Stimulated activated naive B cell treated with anti-CD40 and anti-IgM and Interleukin-4, amounts not matched to agents 10 μg/mL and 1 μg/mL and 100 μg/mL, for 72 hours (primary cell): ENCODE data around the gene ELP5.

ENCODE experiments used
- ATAC-seq, 2 donors: fragments of 150-1000 bp; cut with Tn5 transposase; replicated peaks; 2 replicates each; pipeline ENCODE4 v1.10.0; 2021; ENCODE audit warnings: moderate library complexity in 1 of 2
- DNase-seq: peaks from one replicate; pipeline ENCODE4 v3.0.0; 2021
- H3K27ac Mint-ChIP-seq: one replicate; pipeline ENCODE4 v1.8.0; 2022; ENCODE audit warnings: mild to moderate bottlenecking, mixed read lengths
- H3K27me3 Mint-ChIP-seq, 2 donors: one replicate each; pipeline ENCODE4 v1.8.0; 2022; ENCODE audit warnings: mixed read lengths in 2 of 2
- H3K36me3 Mint-ChIP-seq, 2 donors: one replicate each; pipeline ENCODE4 v1.8.0; 2022; ENCODE audit warnings: mixed read lengths in 2 of 2, mild to moderate bottlenecking in 1 of 2
- H3K4me1 Mint-ChIP-seq, 2 donors: one replicate each; pipeline ENCODE4 v1.8.0; 2022; ENCODE audit warnings: mixed read lengths in 2 of 2, mild to moderate bottlenecking in 1 of 2
- H3K4me3 Mint-ChIP-seq, 2 donors: one replicate each; pipeline ENCODE4 v1.8.0; 2022; ENCODE audit warnings: mild to moderate bottlenecking in 2 of 2, mixed read lengths in 2 of 2, moderate library complexity in 1 of 2
- H3K9me3 Mint-ChIP-seq, 2 donors: one replicate each; pipeline ENCODE4 v1.8.0; 2022; ENCODE audit warnings: mixed read lengths in 2 of 2, mild to moderate bottlenecking in 1 of 2

ELP5 gene

DNA sequence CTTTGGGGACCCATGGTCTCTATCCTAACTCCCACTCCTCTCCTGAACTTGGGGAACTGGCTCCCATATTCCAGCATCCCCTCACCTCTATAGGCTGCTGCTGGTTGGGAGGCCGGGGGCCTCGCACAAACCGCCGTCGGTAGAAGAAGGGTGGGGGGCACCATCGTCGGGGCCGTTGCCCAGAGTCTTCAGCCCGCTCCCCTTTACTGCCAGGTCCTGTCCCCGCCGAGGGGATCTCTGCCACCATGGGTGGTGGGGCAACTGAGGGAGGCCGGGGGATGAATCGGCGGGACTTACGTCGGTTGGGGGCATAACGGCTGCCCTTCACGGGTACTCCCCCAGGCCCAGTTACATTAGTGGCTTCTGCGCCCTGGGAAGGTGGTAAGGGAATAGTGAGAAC, 38.2 kb downstream of the ELP5 start:
- Mint-ChIP-seq H3K4me3 (no peak overlapping the region), H3K4me1 (peaks cover 5% of the 10 kb centered on the region in 2 donors), H3K36me3 (no peaks in the 10 kb centered on the region), H3K9me3 (no peaks in the 10 kb centered on the region), H3K27ac (no peak overlapping the region), H3K27me3 (peaks cover 54 to 74% of the 10 kb centered on the region in 2 donors)
- DNase-seq = no peak
- no peak for ATAC-seq

GRCh38 chr17:7290685-7291084, 38.7 kb downstream of the ELP5 start:
- H3K36me3 Mint-ChIP-seq = no peaks in the 10 kb centered on the region
- ATAC-seq = no peak
- no peak overlapping the region for H3K4me3 Mint-ChIP-seq
- H3K27ac Mint-ChIP-seq = no peak overlapping the region
- no peak for DNase-seq
- peaks cover 8 to 11% of the 10 kb centered on the region in 2 donors for H3K4me1 Mint-ChIP-seq
- no peaks in the 10 kb centered on the region for H3K9me3 Mint-ChIP-seq
- peaks cover 55 to 74% of the 10 kb centered on the region in 2 donors for H3K27me3 Mint-ChIP-seq

- Mint-ChIP-seq H3K4me3 (no peak overlapping the region), H3K4me1 (peaks cover 16 to 23% of the 10 kb centered on the region in 2 donors), H3K27ac (no peak overlapping the region), H3K27me3 (peaks cover 52 to 72% of the 10 kb centered on the region in 2 donors), H3K36me3 (no peaks in the 10 kb centered on the region), H3K9me3 (no peaks in the 10 kb centered on the region)
- DNase-seq = no peak
- no peak for ATAC-seq
Measured at GRCh38 chr17:7292194-7292593, 40.2 kb downstream of the ELP5 start.

- H3K36me3 Mint-ChIP-seq = no peaks in the 10 kb centered on the region
- ATAC-seq (no peak), DNase-seq (no peak)
- no peaks in the 10 kb centered on the region for H3K9me3 Mint-ChIP-seq
- peaks cover 52 to 70% of the 10 kb centered on the region in 2 donors for H3K27me3 Mint-ChIP-seq
- no peak overlapping the region for H3K27ac Mint-ChIP-seq
- no peak overlapping the region for H3K4me3 Mint-ChIP-seq
- H3K4me1 Mint-ChIP-seq = peaks cover 16 to 23% of the 10 kb centered on the region in 2 donors
Measured at GRCh38 chr17:7292729-7293128, 40.7 kb downstream of the ELP5 start.

DNA sequence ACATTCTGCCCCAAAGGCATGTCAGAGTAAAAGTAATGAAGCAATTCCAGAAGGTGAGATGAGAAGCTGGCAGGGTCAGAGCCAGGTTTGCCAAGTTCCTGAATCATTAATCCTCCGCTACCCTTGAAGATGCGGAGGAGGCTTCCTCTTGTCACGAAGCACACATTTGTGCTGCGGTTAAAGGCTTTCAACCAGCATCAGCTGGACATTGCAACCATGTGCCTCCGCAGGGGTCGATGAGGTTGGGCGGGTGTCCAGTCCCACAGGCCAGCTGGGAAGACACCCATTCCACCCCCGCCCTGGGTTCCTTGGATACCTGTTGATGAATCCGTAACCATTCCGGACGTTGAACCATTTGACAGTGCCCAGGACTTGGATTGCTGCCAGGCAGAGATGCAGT, 41.1 kb downstream of the ELP5 start:
- H3K27me3 Mint-ChIP-seq = peaks cover 48 to 66% of the 10 kb centered on the region in 2 donors
- peaks cover 16 to 23% of the 10 kb centered on the region in 2 donors for H3K4me1 Mint-ChIP-seq
- no peaks in the 10 kb centered on the region for H3K9me3 Mint-ChIP-seq
- DNase-seq = no peak
- H3K36me3 Mint-ChIP-seq = no peaks in the 10 kb centered on the region
- H3K27ac Mint-ChIP-seq = no peak overlapping the region
- ATAC-seq = no peak
- no peak overlapping the region for H3K4me3 Mint-ChIP-seq

GRCh38 chr17:7293816-7294613, 42.0 kb downstream of the ELP5 start:
- Mint-ChIP-seq H3K9me3 (no peaks in the 10 kb centered on the region), H3K4me1 (peaks cover 16 to 23% of the 10 kb centered on the region in 2 donors), H3K36me3 (no peaks in the 10 kb centered on the region), H3K27ac (no peak overlapping the region), H3K4me3 (peak overlapping the region in 1 of 2 donors; percentile 79), H3K27me3 (peaks cover 43 to 61% of the 10 kb centered on the region in 2 donors)
- no peak for ATAC-seq
- DNase-seq = no peak

DNA sequence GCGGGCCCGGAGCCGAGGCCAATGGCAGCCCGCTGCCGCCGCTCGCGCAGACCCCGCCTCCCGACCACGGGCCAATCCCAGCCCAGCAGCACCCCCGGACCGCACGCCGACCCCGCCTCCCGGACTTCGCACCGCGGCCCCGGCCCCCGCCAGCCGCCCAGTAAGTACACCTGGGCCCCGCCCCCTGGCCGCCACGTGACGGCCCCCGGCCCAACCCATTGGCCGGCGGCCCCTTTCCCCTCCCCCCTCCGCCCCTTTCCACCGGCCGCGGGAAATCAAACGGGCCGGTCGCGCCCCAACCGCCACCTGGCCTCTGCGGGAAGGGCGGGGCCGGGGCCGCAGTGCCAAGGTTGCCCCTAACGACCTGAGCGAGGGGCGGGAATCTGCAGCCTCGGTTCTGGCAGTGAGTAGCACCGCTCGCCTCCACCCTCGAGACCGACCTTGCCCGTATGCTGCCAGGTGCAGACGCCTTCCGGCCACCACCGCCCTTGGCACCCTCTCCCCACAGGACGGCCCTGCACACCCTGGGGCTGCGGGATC, 42.7 kb downstream of the ELP5 start, which contains the start of gene YBX2:
Gene YBX2, minus strand, starts transcription at position 26 of the 540 bp plus-strand sequence. CDS start 139 bp downstream, outside the sequence.
- H3K9me3 Mint-ChIP-seq = no peaks in the 10 kb centered on the region
- H3K36me3 Mint-ChIP-seq = no peaks in the 10 kb centered on the region
- peaks cover 43 to 61% of the 10 kb centered on the region in 2 donors for H3K27me3 Mint-ChIP-seq
- peak within 1 kb of the TSS; percentile 76 to 79 for H3K4me3 Mint-ChIP-seq
- DNase-seq (no peak), ATAC-seq (peak; percentile 60 to 67)
- H3K27ac Mint-ChIP-seq = peak within 1 kb of the TSS; percentile 73
- peaks cover 16 to 23% of the 10 kb centered on the region in 2 donors for H3K4me1 Mint-ChIP-seq

- H3K4me3 Mint-ChIP-seq = peak overlapping the region; percentile 76 to 79
- DNase-seq (no peak), ATAC-seq (peak in 1 of 2 donors; percentile 41)
- H3K4me1 Mint-ChIP-seq = peaks cover 16 to 23% of the 10 kb centered on the region in 2 donors
- H3K36me3 Mint-ChIP-seq = no peaks in the 10 kb centered on the region
- peak overlapping the region; percentile 73 for H3K27ac Mint-ChIP-seq
- peaks cover 43 to 62% of the 10 kb centered on the region in 2 donors for H3K27me3 Mint-ChIP-seq
- no peaks in the 10 kb centered on the region for H3K9me3 Mint-ChIP-seq
Measured at GRCh38 chr17:7295230-7296180, 43.5 kb downstream of the ELP5 start.

DNA sequence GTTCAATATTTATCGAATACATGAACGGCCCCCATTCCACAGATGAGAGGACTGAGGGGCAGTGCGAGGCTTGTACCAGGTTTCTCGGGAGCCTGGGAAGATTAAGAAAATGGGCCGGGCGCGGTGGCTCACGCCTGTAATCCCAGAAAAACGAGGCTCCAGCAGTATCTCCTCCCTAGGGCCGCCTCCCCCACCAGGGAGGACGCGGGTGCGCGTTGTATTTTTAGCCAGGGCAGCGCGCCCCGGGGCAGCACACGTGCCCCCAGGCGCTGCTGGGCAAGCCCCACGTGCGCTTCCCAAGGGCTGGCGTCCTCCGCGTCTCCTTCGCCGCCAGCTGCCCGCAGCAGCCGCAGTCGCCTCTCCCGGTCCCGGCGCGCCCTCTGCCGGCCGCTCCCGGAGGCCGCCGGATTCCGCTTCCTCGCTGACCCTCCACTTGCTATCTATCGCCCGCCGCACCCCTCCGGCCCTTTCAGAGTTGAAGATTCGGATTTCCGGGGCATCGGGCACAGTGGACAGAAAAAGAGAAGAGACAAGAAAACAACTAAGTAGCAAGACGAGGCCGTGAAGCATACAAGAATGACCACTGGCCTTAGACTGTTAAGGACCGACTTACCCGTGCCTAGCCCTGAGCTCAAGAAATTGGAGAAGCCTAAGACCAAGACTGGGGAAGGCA, 44.3 kb downstream of the ELP5 start:
- peaks cover 39 to 56% of the 10 kb centered on the region in 2 donors for H3K27me3 Mint-ChIP-seq
- peak; percentile 64 to 69 for ATAC-seq
- peaks cover 16 to 23% of the 10 kb centered on the region in 2 donors for H3K4me1 Mint-ChIP-seq
- H3K36me3 Mint-ChIP-seq = no peaks in the 10 kb centered on the region
- no peaks in the 10 kb centered on the region for H3K9me3 Mint-ChIP-seq
- peak overlapping the region; percentile 42 for H3K27ac Mint-ChIP-seq
- peak; percentile 67 for DNase-seq
- peak overlapping the region; percentile 52 to 61 for H3K4me3 Mint-ChIP-seq

GRCh38 chr17:7304179-7304578, 52.2 kb downstream of the ELP5 start:
- H3K27ac Mint-ChIP-seq = no peak overlapping the region
- peaks cover 10 to 18% of the 10 kb centered on the region in 2 donors for H3K27me3 Mint-ChIP-seq
- H3K9me3 Mint-ChIP-seq = no peaks in the 10 kb centered on the region
- H3K4me1 Mint-ChIP-seq = peaks cover 6 to 18% of the 10 kb centered on the region in 2 donors
- ATAC-seq = no peak
- no peak for DNase-seq
- no peak overlapping the region for H3K4me3 Mint-ChIP-seq
- peaks cover 11 to 14% of the 10 kb centered on the region in 2 donors for H3K36me3 Mint-ChIP-seq

DNA sequence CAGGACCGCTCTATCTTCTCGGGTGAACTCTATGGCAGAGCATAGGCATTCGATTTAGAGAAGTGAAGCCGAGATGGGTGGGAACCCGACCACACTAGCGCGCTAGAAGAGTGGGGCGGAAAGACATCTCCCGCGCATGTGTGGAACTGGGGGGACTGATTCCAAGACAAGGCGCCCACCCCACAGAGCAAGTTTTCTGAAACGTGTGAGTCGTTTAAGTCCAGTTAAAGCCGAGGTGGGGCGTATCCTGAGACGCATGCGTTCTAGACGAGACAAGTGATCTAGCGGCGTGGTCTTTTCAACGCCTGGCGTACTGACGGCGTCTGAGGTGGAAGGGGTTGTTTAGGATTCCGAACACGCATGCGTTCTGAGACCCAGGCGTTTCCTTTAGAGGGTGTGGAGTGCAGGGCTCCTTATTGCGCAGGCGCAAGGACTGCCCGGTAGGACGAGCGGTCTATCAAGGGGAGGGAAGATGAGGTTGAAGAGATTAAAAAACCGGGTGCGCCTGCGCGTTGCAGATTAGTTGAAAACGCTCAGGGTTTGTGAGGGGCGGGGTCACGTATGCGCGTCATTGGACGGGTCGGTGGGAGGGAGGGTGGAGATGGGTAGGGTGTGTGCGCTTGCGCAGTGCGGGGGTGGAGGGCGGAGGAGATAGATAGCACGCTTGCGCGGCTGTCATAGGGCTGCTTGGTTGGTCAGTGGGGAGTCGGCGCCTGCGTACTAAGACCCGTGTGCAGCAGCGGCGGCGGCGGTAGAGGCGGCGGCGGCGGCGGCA, 55.1 kb downstream of the ELP5 start, which contains the start of gene EIF5A:
Gene EIF5A, plus strand, starts transcription at position 718 of the 775 bp plus-strand sequence. CDS start 2,008 bp downstream, outside the sequence.
- Mint-ChIP-seq H3K9me3 (no peaks in the 10 kb centered on the region), H3K27ac (peak within 1 kb of the TSS; percentile 99), H3K36me3 (peaks cover 37 to 42% of the 10 kb centered on the region in 2 donors), H3K27me3 (peaks cover under 1 to 1% of the 10 kb centered on the region in 2 donors), H3K4me3 (peak within 1 kb of the TSS; percentile 87 to 90), H3K4me1 (peaks cover 28 to 47% of the 10 kb centered on the region in 2 donors)
- DNase-seq (peak; percentile 98), ATAC-seq (peak; percentile 75 to 82)

- ATAC-seq (peak; percentile 24 to 27), DNase-seq (peak; percentile 50)
- peak overlapping the region; percentile 87 to 90 for H3K4me3 Mint-ChIP-seq
- no peaks in the 10 kb centered on the region for H3K27me3 Mint-ChIP-seq
- peak overlapping the region; percentile 99 for H3K27ac Mint-ChIP-seq
- H3K4me1 Mint-ChIP-seq = peaks cover 35 to 55% of the 10 kb centered on the region in 2 donors
- peaks cover 46 to 50% of the 10 kb centered on the region in 2 donors for H3K36me3 Mint-ChIP-seq
- H3K9me3 Mint-ChIP-seq = no peaks in the 10 kb centered on the region
Measured at GRCh38 chr17:7307686-7308624, 55.9 kb downstream of the ELP5 start.
